ENCODE measurements around the gene POLRMT. TPM values are rescaled to one million over a fixed set of nuclear protein-coding genes. Genes with fewer than 3 reads are reported as not detected.

Gene POLRMT
- total and polyA plus RNA-seq, 12 donors = 26.3 to 371 (median 43.8) TPM

DNA sequence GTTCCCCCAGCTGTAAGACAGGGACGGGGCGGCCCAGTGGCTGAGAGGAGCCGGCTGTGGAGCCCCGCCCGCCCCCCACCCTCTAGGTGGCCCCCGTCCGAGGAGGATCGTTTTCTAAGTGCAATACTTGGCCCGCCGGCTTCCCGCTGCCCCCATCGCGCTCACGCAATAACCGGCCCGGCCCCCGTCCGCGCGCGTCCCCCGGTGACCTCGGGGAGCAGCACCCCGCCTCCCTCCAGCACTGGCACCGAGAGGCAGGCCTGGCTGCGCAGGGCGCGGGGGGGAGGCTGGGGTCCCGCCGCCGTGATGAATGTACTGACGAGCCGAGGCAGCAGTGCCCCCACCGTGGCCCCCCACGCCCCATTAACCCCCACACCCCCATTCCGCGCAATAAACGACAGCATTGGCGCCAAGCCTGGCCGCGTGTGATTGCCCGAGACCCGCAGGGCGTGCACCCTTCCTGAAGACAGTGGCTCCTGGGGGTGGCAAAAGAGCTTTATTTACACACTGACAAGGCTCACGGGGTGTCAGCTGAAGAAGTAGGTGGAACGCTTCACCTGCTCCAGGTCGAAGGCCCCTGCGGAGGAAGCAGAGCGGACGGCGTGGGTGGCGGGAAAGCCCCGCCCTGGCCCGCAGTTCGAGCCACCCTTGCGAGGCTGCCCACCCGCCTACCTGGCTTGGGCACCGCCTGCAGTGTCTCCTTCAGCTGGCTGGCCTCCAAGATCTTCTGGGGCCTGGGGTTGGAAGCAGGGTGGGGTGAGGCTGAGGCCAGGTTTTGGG, 16.4 kb downstream of the POLRMT start:
- 87 to 94% (median 90%) methylated on average over 21 to 58 of the region's 58 CpGs; no CpG with 5 or more reads in 1 of the 4 donors for WGBS, 4 donors
- DNase-seq = no peak
- intact Hi-C loops (cut with DNase I) = no loop called here
- H3K4me1 ChIP-seq (replicated peaks in 1 of 2) = no peaks in the 10 kb centered on the region
- no peaks in the 10 kb centered on the region for H3K9me3 ChIP-seq (replicated peaks in 1 of 3)
- H3K27me3 ChIP-seq = no peaks in the 10 kb centered on the region
- H3K27ac ChIP-seq = no peak overlapping the region
- peaks cover 0 to 42% of the 10 kb centered on the region in 2 donors for H3K36me3 ChIP-seq (replicated peaks in 1 of 2)
- no peak for TF ChIP-seq POLR2A (IDR thresholded peaks at IDR 0.05)
- TF ChIP-seq, protein P1, sequence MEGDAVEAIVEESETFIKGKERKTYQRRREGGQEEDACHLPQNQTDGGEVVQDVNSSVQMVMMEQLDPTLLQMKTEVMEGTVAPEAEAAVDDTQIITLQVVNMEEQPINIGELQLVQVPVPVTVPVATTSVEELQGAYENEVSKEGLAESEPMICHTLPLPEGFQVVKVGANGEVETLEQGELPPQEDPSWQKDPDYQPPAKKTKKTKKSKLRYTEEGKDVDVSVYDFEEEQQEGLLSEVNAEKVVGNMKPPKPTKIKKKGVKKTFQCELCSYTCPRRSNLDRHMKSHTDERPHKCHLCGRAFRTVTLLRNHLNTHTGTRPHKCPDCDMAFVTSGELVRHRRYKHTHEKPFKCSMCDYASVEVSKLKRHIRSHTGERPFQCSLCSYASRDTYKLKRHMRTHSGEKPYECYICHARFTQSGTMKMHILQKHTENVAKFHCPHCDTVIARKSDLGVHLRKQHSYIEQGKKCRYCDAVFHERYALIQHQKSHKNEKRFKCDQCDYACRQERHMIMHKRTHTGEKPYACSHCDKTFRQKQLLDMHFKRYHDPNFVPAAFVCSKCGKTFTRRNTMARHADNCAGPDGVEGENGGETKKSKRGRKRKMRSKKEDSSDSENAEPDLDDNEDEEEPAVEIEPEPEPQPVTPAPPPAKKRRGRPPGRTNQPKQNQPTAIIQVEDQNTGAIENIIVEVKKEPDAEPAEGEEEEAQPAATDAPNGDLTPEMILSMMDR (IDR thresholded peaks at IDR 0.05) = no peak
- no peak overlapping the region for H3K4me3 ChIP-seq

DNA sequence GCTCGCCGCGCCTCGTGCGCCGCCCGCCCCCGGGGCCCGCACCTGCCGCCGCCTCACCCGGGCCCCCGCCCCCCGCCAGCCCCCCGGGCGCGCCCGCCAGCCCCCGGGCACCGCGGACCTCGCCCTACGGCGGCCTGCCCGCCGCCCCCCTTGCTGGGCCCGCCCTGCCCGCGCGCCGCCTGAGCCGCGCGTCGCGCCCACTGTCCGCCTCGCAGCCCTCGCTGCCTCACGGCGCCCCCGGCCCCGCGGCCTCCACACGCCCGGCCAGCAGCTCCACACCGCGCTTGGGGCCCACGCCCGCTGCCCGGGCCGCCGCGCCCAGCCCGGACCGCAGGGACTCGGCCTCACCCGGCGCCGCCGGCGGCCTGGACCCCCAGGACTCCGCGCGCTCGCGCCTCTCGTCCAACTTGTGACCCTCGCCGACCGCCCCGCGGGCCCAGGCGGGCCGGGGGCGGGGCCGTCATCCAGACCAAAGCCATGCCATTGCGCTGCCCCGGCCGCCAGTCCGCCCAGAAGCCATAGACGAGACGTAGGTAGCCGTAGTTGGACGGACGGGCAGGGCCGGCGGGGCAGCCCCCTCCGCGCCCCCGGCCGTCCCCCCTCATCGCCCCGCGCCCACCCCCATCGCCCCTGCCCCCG, 17.2 kb downstream of the POLRMT start:
- H3K27ac ChIP-seq = no peak overlapping the region
- TF ChIP-seq, protein P1 (IDR thresholded peaks at IDR 0.05) = no peak
- WGBS, 4 donors = 44 to 85% (median 55%) methylated on average over 22 to 84 of the region's 97 CpGs; no CpG with 5 or more reads in 1 of the 4 donors
- H3K4me1 ChIP-seq (replicated peaks in 1 of 2) = peaks cover 3 to 5% of the 10 kb centered on the region in 2 donors
- H3K9me3 ChIP-seq (replicated peaks in 1 of 3) = no peaks in the 10 kb centered on the region
- intact Hi-C loops (cut with DNase I) = no loop called here
- no peak for DNase-seq
- H3K36me3 ChIP-seq (replicated peaks in 1 of 2) = peaks cover 0 to 35% of the 10 kb centered on the region in 2 donors
- no peaks in the 10 kb centered on the region for H3K27me3 ChIP-seq
- no peak overlapping the region for H3K4me3 ChIP-seq

DNA sequence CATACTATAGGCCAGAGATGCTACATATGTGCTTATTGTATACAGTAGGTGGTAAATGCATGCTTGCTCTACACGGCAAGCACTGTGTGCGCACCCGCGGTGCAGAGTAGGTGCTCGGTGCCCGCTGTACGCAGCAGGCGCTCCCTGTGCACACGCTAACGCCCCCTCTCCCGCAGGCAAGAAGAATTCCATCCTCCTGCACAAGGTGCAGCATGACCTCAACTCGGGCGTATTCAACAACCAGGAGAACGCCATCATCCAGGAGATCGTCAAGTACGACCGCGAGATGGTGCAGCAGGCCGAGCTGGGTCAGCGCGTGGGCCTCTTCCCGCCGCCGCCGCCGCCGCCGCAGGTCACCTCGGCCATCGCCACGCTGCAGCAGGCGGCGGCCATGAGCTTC, 17.7 kb downstream of the POLRMT start:
- TF ChIP-seq, protein P1 (IDR thresholded peaks at IDR 0.05) = no peak
- TF ChIP-seq POLR2A (IDR thresholded peaks at IDR 0.05) = no peak
- peaks cover 9 to 11% of the 10 kb centered on the region in 2 donors for H3K4me1 ChIP-seq (replicated peaks in 1 of 2)
- no peaks in the 10 kb centered on the region for H3K9me3 ChIP-seq (replicated peaks in 1 of 3)
- 48 to 86% (median 55%) methylated on average over 15 to 33 of the region's 33 CpGs for WGBS, 4 donors
- DNase-seq = no peak
- peaks cover 0 to 31% of the 10 kb centered on the region in 2 donors for H3K36me3 ChIP-seq (replicated peaks in 1 of 2)
- intact Hi-C loops (cut with DNase I) = no loop called here
- H3K4me3 ChIP-seq = no peak overlapping the region
- no peak overlapping the region for H3K27ac ChIP-seq
- no peaks in the 10 kb centered on the region for H3K27me3 ChIP-seq

DNA sequence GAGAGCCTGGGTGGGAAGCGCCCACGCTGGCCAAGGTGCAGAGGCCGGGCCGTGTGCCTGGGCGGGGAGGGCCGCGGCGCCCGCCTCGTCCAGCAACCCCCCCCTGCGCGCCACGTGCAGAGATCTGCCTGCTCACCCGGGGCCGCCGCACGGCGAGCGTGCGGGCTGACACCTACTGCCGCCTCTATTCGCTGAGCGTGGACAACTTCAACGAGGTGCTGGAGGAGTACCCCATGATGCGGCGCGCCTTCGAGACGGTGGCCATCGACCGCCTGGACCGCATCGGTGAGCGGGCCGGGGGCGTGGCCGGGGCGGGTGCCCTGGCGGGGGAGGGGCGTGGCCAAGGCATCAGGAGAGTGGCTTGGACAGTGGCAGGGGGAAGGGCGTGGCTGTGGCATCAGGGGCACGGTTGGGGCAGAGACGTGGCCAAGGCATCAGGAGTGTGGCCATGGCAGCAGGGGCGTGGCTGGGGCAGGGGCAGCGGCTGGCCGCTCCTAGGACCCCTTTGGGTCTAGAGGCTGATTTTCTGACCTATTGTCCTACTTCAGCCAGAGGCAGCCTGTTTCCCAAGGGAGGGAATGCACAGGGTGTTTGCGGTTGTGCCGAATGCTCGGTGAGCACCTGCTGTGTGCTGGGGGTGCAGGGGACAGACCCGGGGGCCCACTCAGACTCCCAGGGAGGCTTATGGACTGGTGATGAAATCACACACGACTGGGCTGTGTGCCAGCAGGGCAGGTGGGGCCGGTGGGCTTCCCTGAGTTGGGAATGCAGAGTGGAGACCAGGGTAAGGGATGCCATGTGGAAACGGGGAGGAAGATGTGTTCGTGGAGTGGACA, 19.4 kb downstream of the POLRMT start:
- 81 to 87% (median 83%) methylated on average over 23 to 54 of the region's 54 CpGs for WGBS, 4 donors
- peaks cover 0 to 16% of the 10 kb centered on the region in 2 donors for H3K36me3 ChIP-seq (replicated peaks in 1 of 2)
- DNase-seq = no peak

More for the DNA sequence above, 19.4 kb downstream of the POLRMT start:
- Histone ChIP-seq H3K9me3 (replicated peaks in 1 of 3) (no peaks in the 10 kb centered on the region), H3K4me1 (replicated peaks in 1 of 2) (peaks cover 14 to 15% of the 10 kb centered on the region in 2 donors), H3K27me3 (no peaks in the 10 kb centered on the region), H3K4me3 (no peak overlapping the region), H3K27ac (no peak overlapping the region)
- intact Hi-C loops (cut with DNase I) = no loop called here
- TF ChIP-seq POLR2A (IDR thresholded peaks at IDR 0.05) = no peak
- TF ChIP-seq, protein P1 (IDR thresholded peaks at IDR 0.05) = no peak

Data from adrenal gland (tissue), 12 donors.